NCI-H2171 (cell line): ENCODE measurements around the gene AATF.
"Not testable (repeated sequence)": the region's sequence is repeated elsewhere in the genome, so short reads cannot be mapped to it uniquely, and the experiment has no call there.

Experiments used
- DNase-seq: peaks from one replicate; lab custom pipeline; 2025; lab: John Stamatoyannopoulos, UW

Gene AATF

GRCh38 chr17:37047631-37048104, 98.9 kb downstream of the AATF start:
- peak; percentile 40 for DNase-seq

- DNase-seq: no peak
Measured at GRCh38 chr17:37048811-37049210, 100.1 kb downstream of the AATF start.

- no peak for DNase-seq
Measured at GRCh38 chr17:37050920-37051319, 102.2 kb downstream of the AATF start.

- no peak for DNase-seq
Measured at GRCh38 chr17:37051381-37051780, 102.6 kb downstream of the AATF start.

GRCh38 chr17:37051833-37052232, 103.1 kb downstream of the AATF start:
- no peak for DNase-seq

GRCh38 chr17:37052450-37052849, 103.7 kb downstream of the AATF start:
- no peak for DNase-seq

- no peak for DNase-seq
Measured at GRCh38 chr17:37054894-37055293, 106.1 kb downstream of the AATF start.

- DNase-seq: no peak
Measured at GRCh38 chr17:37056622-37057021, 107.9 kb downstream of the AATF start.

GRCh38 chr17:37059493-37059892, 110.7 kb downstream of the AATF start:
- no peak for DNase-seq

- DNase-seq: no peak
Measured at GRCh38 chr17:37060094-37060493, 111.3 kb downstream of the AATF start.

- no peak for DNase-seq
Measured at GRCh38 chr17:37060928-37061327, 112.2 kb downstream of the AATF start.

GRCh38 chr17:37062021-37062420, 113.3 kb downstream of the AATF start:
- peak; percentile 48 for DNase-seq

- DNase-seq: no peak
Measured at GRCh38 chr17:37064206-37064605, 115.5 kb downstream of the AATF start.

- no peak for DNase-seq
Measured at GRCh38 chr17:37064956-37065355, 116.2 kb downstream of the AATF start.

GRCh38 chr17:37065486-37066321, 117.0 kb downstream of the AATF start:
- DNase-seq: no peak

- no peak for DNase-seq
Measured at GRCh38 chr17:37066322-37067255, 117.8 kb downstream of the AATF start.

- no peak for DNase-seq
Measured at GRCh38 chr17:37067555-37068111, 118.9 kb downstream of the AATF start.

- DNase-seq: no peak
Measured at GRCh38 chr17:37068266-37068665, 119.5 kb downstream of the AATF start.

GRCh38 chr17:37069087-37069486, 120.3 kb downstream of the AATF start:
- no peak for DNase-seq

- DNase-seq: not testable (repeated sequence)
Measured at GRCh38 chr17:37073464-37073863, 124.7 kb downstream of the AATF start.

GRCh38 chr17:37079065-37079708, 130.4 kb downstream of the AATF start:
- DNase-seq: no peak

- no peak for DNase-seq
Measured at GRCh38 chr17:37079735-37080134, 131.0 kb downstream of the AATF start.
